IMR-90 (cell line): Measurements from ENCODE around the gene SUDS3. TPM values are rescaled to one million over a fixed set of nuclear protein-coding genes. Genes with fewer than 3 reads are reported as not detected.
A peak's percentile ranks its signal among the peaks of the same experiment; 100 is the strongest.

Source experiments
- ATAC-seq: fragments of 200-7000 bp; cut with Tn5 transposase; 2 replicates; pipeline ENCODE4 v1.9.1; 2020; ENCODE audit warnings: low read depth, mild to moderate bottlenecking, moderate library complexity
- BruUV-seq: library from RNA; stranded (reverse); fragments of 400-500 nt; replicated peaks from 2 replicates; lab custom pipeline; 2021; lab: Mats Ljungman, UMichigan
- CTCF ChIA-PET: fragments of 300-600 bp; formaldehyde crosslinking; extraction: SDS; loops from one replicate; lab custom pipeline; 2021; ENCODE audit warnings: antibody characterized with exemption; lab: Yijun Ruan, JAX
- POLR2A ChIA-PET: fragments of 300-600 bp; sonication (Branson Sonifier 250); formaldehyde crosslinking; loops from one replicate; lab custom pipeline; 2022; ENCODE audit warnings: antibody characterized with exemption; ENCODE audit not compliant: unreplicated experiment; lab: Charles Lee
- DNase-seq: peaks from one replicate; pipeline ENCODE4 v3.0.0; 2013
- H2AFZ ChIP-seq: replicated peaks from 2 replicates; pipeline ENCODE3; 2013; ENCODE audit warnings: low read length, mild to moderate bottlenecking; ENCODE audit not compliant: poor library complexity
- H2AK5ac ChIP-seq: 2 replicates; pipeline ENCODE4 v1.6.1; 2013; ENCODE audit warnings: low read depth, low read length, inconsistent platforms
- H2AK9ac ChIP-seq: replicated peaks from 2 replicates; pipeline ENCODE3; 2013; ENCODE audit warnings: mild to moderate bottlenecking, low read depth, low read length, moderate library complexity; ENCODE audit not compliant: poor library complexity
- H2BK120ac ChIP-seq: 2 replicates; pipeline ENCODE4 v1.6.1; 2013; ENCODE audit warnings: low read depth, low read length, inconsistent platforms
- H2BK15ac ChIP-seq: 3 replicates; pipeline ENCODE4 v1.6.1; 2013; ENCODE audit warnings: low read depth, low read length, inconsistent platforms
- H2BK20ac ChIP-seq: 2 replicates; pipeline ENCODE4 v1.6.1; 2013; ENCODE audit warnings: low read depth, mild to moderate bottlenecking, inconsistent platforms, low read length, moderate library complexity
- H2BK5ac ChIP-seq: 2 replicates; pipeline ENCODE4 v1.6.1; 2013; ENCODE audit warnings: mild to moderate bottlenecking, low read depth, low read length, inconsistent platforms; ENCODE audit not compliant: poor library complexity, severe bottlenecking
- H3K14ac ChIP-seq: replicated peaks from 2 replicates; pipeline ENCODE4 v1.6.1; 2013; ENCODE audit warnings: low read depth, low read length, inconsistent platforms
- H3K18ac ChIP-seq: 2 replicates; pipeline ENCODE4 v1.6.1; 2013; ENCODE audit warnings: low read depth, low read length, control low read depth
- H3K23ac ChIP-seq: 2 replicates; pipeline ENCODE4 v1.6.1; 2013; ENCODE audit warnings: low read depth, low read length, inconsistent platforms
- H3K27ac ChIP-seq: 2 replicates; pipeline ENCODE4 v1.5.1; 2013; ENCODE audit warnings: mild to moderate bottlenecking, control low read depth, low read length; ENCODE audit not compliant: insufficient read depth
- H3K27me3 ChIP-seq: 2 replicates; pipeline ENCODE4 v1.6.1; 2013; ENCODE audit warnings: low read length; ENCODE audit not compliant: control insufficient read depth, insufficient read depth
- H3K36me3 ChIP-seq: 2 replicates; pipeline ENCODE4 v1.6.1; 2013; ENCODE audit warnings: low read length, mixed read lengths; ENCODE audit not compliant: control insufficient read depth, insufficient read depth
- H3K4ac ChIP-seq: 2 replicates; pipeline ENCODE4 v1.6.1; 2013; ENCODE audit warnings: low read depth, low read length, inconsistent platforms
- H3K4me1 ChIP-seq: 2 replicates; pipeline ENCODE4 v1.6.1; 2013; ENCODE audit warnings: low read length, mixed read lengths; ENCODE audit not compliant: control insufficient read depth, insufficient read depth
- H3K4me2 ChIP-seq: 2 replicates; pipeline ENCODE4 v1.6.1; 2013; ENCODE audit warnings: low read depth, mild to moderate bottlenecking, control low read depth, low read length, moderate library complexity
- H3K4me3 ChIP-seq: 2 replicates; pipeline ENCODE4 v1.5.1; 2013; ENCODE audit warnings: low read depth, mild to moderate bottlenecking, control low read depth, low read length, moderate library complexity; ENCODE audit not compliant: insufficient read depth
- H3K56ac ChIP-seq: 2 replicates; pipeline ENCODE4 v1.6.1; 2013; ENCODE audit warnings: low read length, inconsistent platforms; ENCODE audit not compliant: insufficient read depth; ENCODE audit errors: extremely low read depth
- H3K79me1 ChIP-seq, 2 experiments: 2 replicates each; pipeline ENCODE4 v1.6.1; 2013; ENCODE audit warnings: low read length in 2 of 2, inconsistent platforms in 1 of 2, low read depth in 1 of 2
- H3K9ac ChIP-seq: 2 replicates; pipeline ENCODE4 v1.6.1; 2013; ENCODE audit warnings: low read depth, low read length, control low read depth
- H3K9me1 ChIP-seq: 2 replicates; pipeline ENCODE4 v1.6.1; 2013; ENCODE audit warnings: low read length, inconsistent platforms; ENCODE audit not compliant: insufficient read depth
- H3K9me3 ChIP-seq: 2 replicates; pipeline ENCODE4 v1.6.1; 2013; ENCODE audit warnings: low read length; ENCODE audit not compliant: control insufficient read depth, insufficient read depth
- H4K20me1 ChIP-seq: 2 replicates; pipeline ENCODE4 v1.6.1; 2013; ENCODE audit warnings: low read length, inconsistent platforms; ENCODE audit not compliant: insufficient read depth
- H4K5ac ChIP-seq: 2 replicates; pipeline ENCODE4 v1.6.1; 2013; ENCODE audit warnings: mild to moderate bottlenecking, low read depth, low read length, control low read depth
- H4K8ac ChIP-seq, 2 experiments: 2 replicates each; pipeline ENCODE4 v1.6.1; 2013; ENCODE audit warnings: low read depth in 2 of 2, low read length in 2 of 2, control low read depth in 1 of 2, inconsistent platforms in 1 of 2
- H4K91ac ChIP-seq: 2 replicates; pipeline ENCODE4 v1.6.1; 2013; ENCODE audit warnings: low read depth, low read length, inconsistent platforms; ENCODE audit not compliant: insufficient read depth
- CEBPB ChIP-seq: IDR thresholded peaks from 2 replicates; pipeline ENCODE4 v1.6.1; 2012; ENCODE audit warnings: low read depth, low read length, improper control_type of control experiment
- CTCF ChIP-seq: conservative IDR thresholded peaks from 2 replicates; pipeline ENCODE4 v1.5.1; 2012; ENCODE audit warnings: mild to moderate bottlenecking, low read depth, low read length, improper control_type of control experiment
- MAFK ChIP-seq: IDR thresholded peaks from 2 replicates; pipeline ENCODE4 v1.6.1; 2012; ENCODE audit warnings: low read depth, low read length, improper control_type of control experiment
- MAZ ChIP-seq: IDR thresholded peaks from 2 replicates; pipeline ENCODE4 v1.6.1; 2012; ENCODE audit warnings: low read depth, mild to moderate bottlenecking, low read length, improper control_type of control experiment, moderate library complexity, borderline replicate concordance
- POLR2A ChIP-seq: IDR thresholded peaks from 2 replicates; pipeline ENCODE4 v1.6.1; 2012; ENCODE audit warnings: mild to moderate bottlenecking, low read depth, low read length
- RAD21 ChIP-seq: IDR thresholded peaks from 2 replicates; pipeline ENCODE4 v1.6.1; 2012; ENCODE audit warnings: low read length, improper control_type of control experiment
- WGBS, 2 experiments: methylation state at CpG; one replicate each; pipeline versions ENCODE4 v1.1.5 to v1.1.7; 2013; ENCODE audit warnings: missing lambda C conversion rate in 2 of 2; ENCODE audit not compliant: insufficient read length in 1 of 2; ENCODE audit errors: extremely low coverage in 2 of 2; 5-methylcytosine and 5-hydroxymethylcytosine counted together
- dilution Hi-C: fragments of 300-500 bp; cut with HindIII; formaldehyde crosslinking; loops from one replicate; pipeline ENCODE4 v1.14.3; 2018; ENCODE audit warnings: low sequenced_read_pairs; ENCODE audit not compliant: unreplicated experiment
- in situ Hi-C: fragments of 300-500 bp; cut with MboI; formaldehyde crosslinking; loops from 3 replicates; pipeline ENCODE4 v1.14.3; 2019; ENCODE audit warnings: low sequenced_read_pairs, inconsistent platforms, mixed read lengths
- intact Hi-C: fragments of 100-400 bp; cut with micrococcal nuclease; formaldehyde crosslinking; loops from 2 replicates; pipeline ENCODE4 v1.10.0; 2022
- polyA plus RNA-seq, 3 experiments: library from polyadenylated mRNA; depleted of rRNA; stranded (reverse); fragments of >200 nt; gene quantifications; 2 replicates each; pipeline ENCODE4 v1.2.3, GENCODE V29; 2012; ENCODE audit warnings: low replicate concordance in 1 of 3
- total RNA-seq: library from RNA; depleted of rRNA; stranded (reverse); fragments of >200 nt; gene quantifications from 2 replicates; pipeline ENCODE4 v1.2.3, GENCODE V29; 2012

SUDS3 gene
- total and polyA plus RNA-seq, 2 of the 4 experiments (the other 2 are of a cell fraction) = 13.4 to 13.8 TPM

GRCh38 chr12:118361889-118362288 is 14.5 kb upstream of the SUDS3 start:
- peaks cover 7% of the 10 kb centered on the region for H3K4me1 ChIP-seq
- H3K9ac ChIP-seq = no peak overlapping the region
- no peak overlapping the region for H3K18ac ChIP-seq
- H2BK20ac ChIP-seq = no peak overlapping the region
- H3K56ac ChIP-seq = no peak overlapping the region
- H3K23ac ChIP-seq = no peak overlapping the region
- BruUV-seq = no TSS peak
- H4K5ac ChIP-seq = no peak overlapping the region
- H3K79me1 ChIP-seq = peaks cover 14 to 48% of the 10 kb centered on the region in 2 experiments
- no peak overlapping the region for H2BK5ac ChIP-seq
- no peak overlapping the region for H3K4me2 ChIP-seq
- no peak for TF ChIP-seq RAD21
- no peak for TF ChIP-seq CTCF
- TF ChIP-seq MAFK = no peak
- peak; percentile 64 for TF ChIP-seq CEBPB
- no peak for TF ChIP-seq POLR2A
- no peak for TF ChIP-seq MAZ
- no peak overlapping the region for H4K91ac ChIP-seq
- in situ Hi-C loops = loop anchor here (25.0 kb wide), 1 partner anchor 1750 kb away; the partner anchor contains the start of gene RAB35
- no peaks in the 10 kb centered on the region for H3K27me3 ChIP-seq
- H3K4ac ChIP-seq = no peak overlapping the region
- dilution Hi-C loops = no loop called here
- no peak overlapping the region for H2BK15ac ChIP-seq
- H3K4me3 ChIP-seq = no peak overlapping the region
- intact Hi-C loops = no loop called here
- CTCF ChIA-PET = no interaction called here
- H3K27ac ChIP-seq = no peak overlapping the region
- no CpG with 5 or more reads among the region's 4 CpGs for WGBS, 2 experiments
- 0 out of 2 replicates have a peak, but pooled peaks cover 3% of the 10 kb centered on the region for H3K36me3 ChIP-seq
- no peak for ATAC-seq
- DNase-seq = no peak
- H2BK120ac ChIP-seq = no peak overlapping the region
- H2AK9ac ChIP-seq = no peak overlapping the region
- POLR2A ChIA-PET = no interaction called here
- H2AK5ac ChIP-seq = no peak overlapping the region
- H3K14ac ChIP-seq = no peak overlapping the region
- no peaks in the 10 kb centered on the region; the same call in 1 of the 2 replicates for H4K20me1 ChIP-seq
- no peak overlapping the region for H4K8ac ChIP-seq
- no peaks in the 10 kb centered on the region for H3K9me3 ChIP-seq
- H2AFZ ChIP-seq = no peak overlapping the region
- H3K9me1 ChIP-seq = peaks cover 14% of the 10 kb centered on the region
